ENCODE data around the gene RAB23. TPM values are rescaled to one million over a fixed set of nuclear protein-coding genes. Genes with fewer than 3 reads are reported as not detected.
A peak's percentile ranks its signal among the peaks of the same experiment; 100 is the strongest.

The RAB23 gene
- total RNA-seq, 4 donors from 2014 or later: 57.8 to 102 (median 70.3) TPM

- peak; percentile 52 to 91 for TF ChIP-seq POLR2AphosphoS5 (IDR thresholded peaks at IDR 0.05)
- TF ChIP-seq, protein P1, sequence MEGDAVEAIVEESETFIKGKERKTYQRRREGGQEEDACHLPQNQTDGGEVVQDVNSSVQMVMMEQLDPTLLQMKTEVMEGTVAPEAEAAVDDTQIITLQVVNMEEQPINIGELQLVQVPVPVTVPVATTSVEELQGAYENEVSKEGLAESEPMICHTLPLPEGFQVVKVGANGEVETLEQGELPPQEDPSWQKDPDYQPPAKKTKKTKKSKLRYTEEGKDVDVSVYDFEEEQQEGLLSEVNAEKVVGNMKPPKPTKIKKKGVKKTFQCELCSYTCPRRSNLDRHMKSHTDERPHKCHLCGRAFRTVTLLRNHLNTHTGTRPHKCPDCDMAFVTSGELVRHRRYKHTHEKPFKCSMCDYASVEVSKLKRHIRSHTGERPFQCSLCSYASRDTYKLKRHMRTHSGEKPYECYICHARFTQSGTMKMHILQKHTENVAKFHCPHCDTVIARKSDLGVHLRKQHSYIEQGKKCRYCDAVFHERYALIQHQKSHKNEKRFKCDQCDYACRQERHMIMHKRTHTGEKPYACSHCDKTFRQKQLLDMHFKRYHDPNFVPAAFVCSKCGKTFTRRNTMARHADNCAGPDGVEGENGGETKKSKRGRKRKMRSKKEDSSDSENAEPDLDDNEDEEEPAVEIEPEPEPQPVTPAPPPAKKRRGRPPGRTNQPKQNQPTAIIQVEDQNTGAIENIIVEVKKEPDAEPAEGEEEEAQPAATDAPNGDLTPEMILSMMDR (IDR thresholded peaks at IDR 0.05): no peak
- TF ChIP-seq POLR2A (IDR thresholded peaks at IDR 0.05; ENCODE audit: low read depth): no peak
- TF ChIP-seq EP300 (IDR thresholded peaks at IDR 0.05): no peak
- Histone ChIP-seq H3K27ac (replicated peaks in 1 of 4) (peak overlapping the region; percentile 87 to 90 (median 88)), H3K36me3 (no peaks in the 10 kb centered on the region), H3K4me1 (peaks cover 0 to 79% (median 67%) of the 10 kb centered on the region in 4 donors), H3K9me3 (no peaks in the 10 kb centered on the region), H3K27me3 (no peaks in the 10 kb centered on the region), H3K4me3 (peak overlapping the region; percentile 33 to 48 (median 42))
- intact Hi-C loops (cut with DNase I): no loop called here
- no peak for DNase-seq (ENCODE audit: extremely low spot score)
- WGBS: 32% methylated on average over 10 of the region's 10 CpGs
Measured at GRCh38 chr6:57257911-57258541, 35.9 kb upstream of the RAB23 start.

- Histone ChIP-seq H3K9me3 (no peaks in the 10 kb centered on the region), H3K27ac (replicated peaks in 1 of 4) (peak overlapping the region; percentile 87 to 90 (median 88)), H3K27me3 (no peaks in the 10 kb centered on the region), H3K4me3 (no peak overlapping the region), H3K4me1 (peaks cover 6 to 77% (median 65%) of the 10 kb centered on the region in 4 donors), H3K36me3 (no peaks in the 10 kb centered on the region)
- no peak for DNase-seq (ENCODE audit: extremely low spot score)
- 78% methylated on average over 1 of the region's 1 CpG for WGBS
- TF ChIP-seq POLR2AphosphoS5 (IDR thresholded peaks at IDR 0.05): no peak
- intact Hi-C loops (cut with DNase I): no loop called here
Measured at GRCh38 chr6:57256541-57256940, 34.4 kb upstream of the RAB23 start.

DNA sequence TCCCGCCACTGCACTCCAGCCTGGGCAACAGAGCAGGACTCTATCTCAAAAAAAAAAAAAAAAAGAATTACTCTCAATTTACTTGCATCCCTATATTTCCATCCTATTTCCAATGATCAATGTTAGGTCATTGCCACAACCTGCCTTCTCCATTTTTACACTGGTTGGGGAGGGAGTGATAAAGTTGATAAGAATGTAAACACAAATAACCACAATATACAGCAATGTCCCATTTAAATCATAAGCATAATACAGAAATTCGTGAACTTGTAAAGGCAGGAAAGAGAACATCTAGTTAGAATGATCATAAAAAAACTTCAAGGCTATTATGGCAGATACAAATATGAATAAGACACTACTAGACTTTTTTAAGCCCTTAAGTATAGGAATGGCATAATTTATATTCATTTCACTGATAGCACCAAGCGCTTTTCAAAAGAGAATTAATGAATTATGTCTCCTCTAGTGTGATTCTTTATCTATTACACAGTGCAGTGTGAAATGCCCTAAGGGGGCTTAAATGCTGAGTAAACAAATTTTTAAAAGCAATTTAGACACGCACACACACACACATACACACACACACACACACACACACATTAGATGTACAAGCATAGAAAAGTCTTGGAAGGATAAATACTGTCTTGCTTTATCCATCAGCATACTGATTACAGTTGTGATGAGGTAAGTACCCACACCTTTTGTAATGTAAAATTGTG, 33.5 kb upstream of the RAB23 start:
- no peaks in the 10 kb centered on the region for H3K36me3 ChIP-seq
- TF ChIP-seq EP300 (IDR thresholded peaks at IDR 0.05) (no peak), POLR2A (IDR thresholded peaks at IDR 0.05; ENCODE audit: low read depth) (no peak), POLR2AphosphoS5 (IDR thresholded peaks at IDR 0.05) (no peak)
- TF ChIP-seq, protein P1 (IDR thresholded peaks at IDR 0.05): no peak
- DNase-seq (ENCODE audit: extremely low spot score): no peak
- intact Hi-C loops (cut with DNase I): no loop called here
- peaks cover 6 to 72% (median 59%) of the 10 kb centered on the region in 4 donors for H3K4me1 ChIP-seq
- no peaks in the 10 kb centered on the region for H3K27me3 ChIP-seq
- H3K4me3 ChIP-seq: no peak overlapping the region
- WGBS: 89% methylated on average over 4 of the region's 4 CpGs
- H3K27ac ChIP-seq (replicated peaks in 1 of 4): peak overlapping the region; percentile 87 to 90 (median 88)
- no peaks in the 10 kb centered on the region for H3K9me3 ChIP-seq

DNA sequence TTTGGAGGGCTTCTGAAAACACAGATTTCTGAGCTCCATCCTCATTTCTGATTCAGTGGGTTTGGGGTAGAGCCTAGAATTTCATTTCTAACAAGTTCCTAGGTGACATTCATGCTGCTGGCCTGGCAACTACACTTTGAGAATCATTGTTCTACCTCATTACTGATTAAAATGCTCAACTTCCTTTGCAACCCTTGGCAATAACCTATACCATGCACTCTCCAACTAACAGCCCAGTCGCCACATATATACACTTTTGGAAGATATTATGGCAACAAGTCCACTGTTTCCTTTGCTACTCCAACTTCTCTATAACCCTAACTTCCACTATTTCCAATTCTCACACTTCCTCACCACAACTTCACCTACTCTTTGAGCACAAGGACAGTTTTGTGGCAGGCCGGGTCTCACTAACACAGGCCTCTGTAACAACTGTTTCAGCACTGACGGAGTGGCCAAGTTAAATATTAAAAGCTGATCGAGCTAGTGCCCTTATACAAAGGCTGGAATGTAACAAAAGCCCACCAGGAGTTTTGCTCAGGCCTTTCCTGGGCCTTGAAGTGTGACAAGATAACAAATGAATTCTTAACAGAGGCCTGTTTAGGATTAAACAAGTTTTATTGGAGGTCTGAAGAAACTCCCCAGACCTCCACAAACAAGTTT, 32.1 kb upstream of the RAB23 start:
- H3K27ac ChIP-seq (replicated peaks in 1 of 4): peak overlapping the region; percentile 82 to 84 (median 83)
- 71% methylated on average over 4 of the region's 4 CpGs for WGBS
- no peak overlapping the region for H3K4me3 ChIP-seq
- H3K36me3 ChIP-seq: no peaks in the 10 kb centered on the region
- peaks cover 6 to 65% (median 55%) of the 10 kb centered on the region in 4 donors for H3K4me1 ChIP-seq
- H3K9me3 ChIP-seq: no peaks in the 10 kb centered on the region
- TF ChIP-seq, protein P1 (IDR thresholded peaks at IDR 0.05): no peak
- TF ChIP-seq EP300 (IDR thresholded peaks at IDR 0.05) (no peak), POLR2A (IDR thresholded peaks at IDR 0.05; ENCODE audit: low read depth) (no peak), POLR2AphosphoS5 (IDR thresholded peaks at IDR 0.05) (no peak)
- intact Hi-C loops (cut with DNase I): no loop called here
- DNase-seq (ENCODE audit: extremely low spot score): no peak
- H3K27me3 ChIP-seq: no peaks in the 10 kb centered on the region

- H3K36me3 ChIP-seq: no peaks in the 10 kb centered on the region
- H3K27me3 ChIP-seq: no peaks in the 10 kb centered on the region
- H3K27ac ChIP-seq (replicated peaks in 1 of 4): peak overlapping the region; percentile 82 to 84 (median 83)
- H3K4me3 ChIP-seq: no peak overlapping the region
- intact Hi-C loops (cut with DNase I): no loop called here
- WGBS: 13% methylated on average over 1 of the region's 1 CpG
- no peaks in the 10 kb centered on the region for H3K9me3 ChIP-seq
- peaks cover 6 to 53% (median 44%) of the 10 kb centered on the region in 4 donors for H3K4me1 ChIP-seq
- no peak for DNase-seq (ENCODE audit: extremely low spot score)
- TF ChIP-seq, protein P1 (IDR thresholded peaks at IDR 0.05): no peak
- peak in 1 of 2 donors; percentile 53 for TF ChIP-seq POLR2AphosphoS5 (IDR thresholded peaks at IDR 0.05)
Measured at GRCh38 chr6:57252975-57253374, 30.9 kb upstream of the RAB23 start.
